Stimulated activated CD8-positive, alpha-beta memory T cell treated with anti-CD3 and anti-CD28 coated beads, Interleukin-15, amount 100 ng/mL, for 1 hour (primary cell): ENCODE data around the gene TMIGD1.

Source experiments
- DNase-seq: peaks from one replicate; pipeline ENCODE4 v3.0.0-alpha.2; 2020; ENCODE audit warnings: low read depth

Gene TMIGD1

GRCh38 chr17:30333503-30334360 lies at the start of gene TMIGD1:
Gene TMIGD1, minus strand, starts transcription at chr17:30334057. Its CDS starts 1,924 bp downstream, at chr17:30332133.
- DNase-seq: no peak

GRCh38 chr17:30382345-30382744 lies 48.5 kb upstream of the TMIGD1 start:
- no peak for DNase-seq

- no peak for DNase-seq
Measured at GRCh38 chr17:30381340-30381659, 47.4 kb upstream of the TMIGD1 start.

GRCh38 chr17:30380643-30381339 lies 46.9 kb upstream of the TMIGD1 start:
- DNase-seq: no peak

GRCh38 chr17:30379903-30380381 lies 46.1 kb upstream of the TMIGD1 start:
- DNase-seq: no peak

- no peak for DNase-seq
Measured at GRCh38 chr17:30379303-30379902, 45.5 kb upstream of the TMIGD1 start.

GRCh38 chr17:30378825-30379302 lies 45.0 kb upstream of the TMIGD1 start, which contains the start of gene CPD:
Gene CPD, plus strand, starts transcription at chr17:30378927. Its CDS starts 54 bp downstream, at chr17:30378981.
- peak; percentile 96 for DNase-seq

- peak; percentile 22 for DNase-seq
Measured at GRCh38 chr17:30378241-30378824, 44.5 kb upstream of the TMIGD1 start.

- no peak for DNase-seq
Measured at GRCh38 chr17:30377574-30378240, 43.9 kb upstream of the TMIGD1 start.

- DNase-seq: no peak
Measured at GRCh38 chr17:30376621-30377452, 43.0 kb upstream of the TMIGD1 start.

GRCh38 chr17:30375661-30376060 lies 41.8 kb upstream of the TMIGD1 start:
- DNase-seq: no peak

GRCh38 chr17:30372755-30373154 lies 38.9 kb upstream of the TMIGD1 start:
- DNase-seq: no peak

GRCh38 chr17:30369995-30370394 lies 36.1 kb upstream of the TMIGD1 start:
- no peak for DNase-seq

GRCh38 chr17:30368912-30369720 lies 35.3 kb upstream of the TMIGD1 start:
- DNase-seq: no peak

- DNase-seq: no peak
Measured at GRCh38 chr17:30366536-30366935, 32.7 kb upstream of the TMIGD1 start.

- DNase-seq: peak; percentile 42
Measured at GRCh38 chr17:30363715-30364202, 29.9 kb upstream of the TMIGD1 start.

- no peak for DNase-seq
Measured at GRCh38 chr17:30361766-30362279, 28.0 kb upstream of the TMIGD1 start.

- no peak for DNase-seq
Measured at GRCh38 chr17:30360086-30360808, 26.4 kb upstream of the TMIGD1 start.
